ENCODE results near the gene TESK2.

Gene TESK2

DNA sequence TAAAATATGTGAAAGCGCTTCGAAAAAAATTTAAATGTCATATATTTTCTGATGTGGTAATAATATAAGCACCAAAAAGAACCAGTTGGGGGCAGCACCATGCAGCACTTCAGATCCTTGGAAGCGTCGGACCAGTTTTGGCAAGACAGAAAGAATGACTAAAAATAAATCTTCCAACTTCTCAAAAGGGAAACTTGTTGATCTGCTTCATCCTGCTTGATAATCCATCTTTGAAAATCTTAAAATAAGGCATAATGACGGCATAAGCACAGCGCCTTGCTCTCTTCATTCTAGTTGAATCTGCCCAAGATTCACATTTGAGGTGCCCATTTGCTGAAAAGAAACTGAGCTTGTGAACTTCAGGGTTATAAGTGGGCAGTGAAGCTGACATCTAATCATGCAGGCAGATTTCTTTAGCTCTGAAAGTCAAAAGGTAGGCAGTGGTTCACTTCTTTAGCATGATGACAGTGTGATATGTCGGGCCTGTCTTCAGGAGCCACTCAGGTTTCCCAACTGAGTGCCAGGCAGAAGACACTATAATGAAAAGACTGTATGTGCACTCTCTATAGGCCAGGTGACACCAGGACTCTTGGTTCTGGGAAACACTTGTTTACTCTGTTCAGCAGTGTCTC lies 131.0 kb downstream of the TESK2 start:
- Histone ChIP-seq H3K36me3 (ENCODE audit: control insufficient read depth, insufficient read depth, low read length, severe bottlenecking) (no peaks in the 10 kb centered on the region), H3K9me3 (ENCODE audit: control insufficient read depth, low read length) (no peaks in the 10 kb centered on the region), H3K9ac (ENCODE audit: low read length) (peak overlapping the region; percentile 56), H3K27me3 (replicated peaks; ENCODE audit: control insufficient read depth, insufficient read depth, low read length) (no peaks in the 10 kb centered on the region), H3K4me3 (ENCODE audit: low read length) (no peak overlapping the region), H3K4me1 (ENCODE audit: control insufficient read depth, insufficient read depth, low read length) (peaks cover 16% of the 10 kb centered on the region)
- peak; percentile 92 for DNase-seq (ENCODE audit: low read depth)

DNA sequence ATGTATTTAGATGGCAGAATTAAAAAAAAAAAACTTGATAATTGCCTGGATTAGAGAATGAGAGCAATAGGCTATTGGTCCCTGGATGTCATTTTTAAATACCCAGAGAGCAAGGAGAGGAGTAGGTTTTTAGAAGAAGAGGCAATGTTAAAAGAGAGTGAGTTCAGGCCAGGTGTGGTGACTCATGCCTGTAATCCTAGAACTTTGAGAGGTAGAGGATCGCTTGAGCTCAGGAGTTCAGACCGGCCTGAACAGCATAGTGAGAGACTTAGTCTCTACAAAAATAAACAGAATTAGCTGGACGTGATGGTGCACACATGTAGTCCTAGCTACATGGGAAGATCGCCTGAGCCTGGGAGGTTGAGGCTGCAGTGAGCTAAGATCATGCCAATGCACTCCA lies 134.8 kb downstream of the TESK2 start:
- Histone ChIP-seq H3K27me3 (replicated peaks; ENCODE audit: control insufficient read depth, insufficient read depth, low read length) (no peaks in the 10 kb centered on the region), H3K4me1 (ENCODE audit: control insufficient read depth, insufficient read depth, low read length) (peaks cover 13% of the 10 kb centered on the region), H3K9ac (ENCODE audit: low read length) (no peak overlapping the region), H3K9me3 (ENCODE audit: control insufficient read depth, low read length) (no peaks in the 10 kb centered on the region), H3K36me3 (ENCODE audit: control insufficient read depth, insufficient read depth, low read length, severe bottlenecking) (no peaks in the 10 kb centered on the region), H3K4me3 (ENCODE audit: low read length) (no peak overlapping the region)
- DNase-seq (ENCODE audit: low read depth), result no peak

DNA sequence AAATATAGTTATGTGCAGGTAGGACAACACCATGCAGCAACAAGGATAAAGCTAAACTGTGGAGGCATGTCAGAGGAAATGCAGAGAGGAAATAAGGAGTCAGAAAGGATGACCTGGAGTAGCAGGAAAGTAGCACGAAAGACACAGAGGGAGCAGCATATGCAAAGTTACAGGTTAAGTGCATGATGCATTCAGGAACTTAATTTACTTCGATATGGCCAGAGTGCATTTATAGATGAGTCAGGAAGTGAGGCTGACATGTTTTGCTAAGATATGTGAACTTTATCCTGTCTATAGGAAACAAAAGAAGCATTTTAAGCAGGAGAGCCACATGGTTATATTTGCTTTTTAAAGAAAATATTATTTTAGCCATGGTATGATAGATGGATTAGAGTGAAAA lies 135.3 kb downstream of the TESK2 start:
- H3K9ac ChIP-seq (ENCODE audit: low read length), result no peak overlapping the region
- no peaks in the 10 kb centered on the region for H3K9me3 ChIP-seq (ENCODE audit: control insufficient read depth, low read length)
- H3K36me3 ChIP-seq (ENCODE audit: control insufficient read depth, insufficient read depth, low read length, severe bottlenecking), result no peaks in the 10 kb centered on the region
- H3K4me1 ChIP-seq (ENCODE audit: control insufficient read depth, insufficient read depth, low read length), result peaks cover 9% of the 10 kb centered on the region
- DNase-seq (ENCODE audit: low read depth), result no peak
- H3K4me3 ChIP-seq (ENCODE audit: low read length), result no peak overlapping the region
- H3K27me3 ChIP-seq (replicated peaks; ENCODE audit: control insufficient read depth, insufficient read depth, low read length), result no peaks in the 10 kb centered on the region

DNA sequence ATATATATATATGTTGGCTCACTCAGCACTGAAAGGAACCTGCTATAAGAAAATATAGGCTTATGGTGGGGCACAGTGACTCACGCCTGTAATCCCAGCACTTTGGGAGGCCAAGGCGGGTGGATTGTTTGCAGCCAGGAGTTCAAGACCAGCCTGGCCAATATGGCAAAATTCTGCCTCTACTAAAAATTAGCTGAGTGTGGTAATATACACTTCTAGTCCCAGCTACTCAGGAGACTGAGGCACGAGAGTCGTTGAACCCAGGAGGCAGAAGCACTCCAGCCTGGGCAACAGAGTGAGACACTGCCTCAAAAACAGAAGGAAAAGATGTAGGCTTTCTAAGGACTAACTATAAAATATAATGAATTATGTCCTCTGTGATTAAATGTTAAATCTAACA lies 136.1 kb downstream of the TESK2 start:
- Histone ChIP-seq H3K4me3 (ENCODE audit: low read length) (no peak overlapping the region), H3K9me3 (ENCODE audit: control insufficient read depth, low read length) (no peaks in the 10 kb centered on the region), H3K4me1 (ENCODE audit: control insufficient read depth, insufficient read depth, low read length) (peaks cover under 1% of the 10 kb centered on the region), H3K27me3 (replicated peaks; ENCODE audit: control insufficient read depth, insufficient read depth, low read length) (no peaks in the 10 kb centered on the region), H3K9ac (ENCODE audit: low read length) (no peak overlapping the region), H3K36me3 (ENCODE audit: control insufficient read depth, insufficient read depth, low read length, severe bottlenecking) (no peaks in the 10 kb centered on the region)
- DNase-seq (ENCODE audit: low read depth), result no peak

DNA sequence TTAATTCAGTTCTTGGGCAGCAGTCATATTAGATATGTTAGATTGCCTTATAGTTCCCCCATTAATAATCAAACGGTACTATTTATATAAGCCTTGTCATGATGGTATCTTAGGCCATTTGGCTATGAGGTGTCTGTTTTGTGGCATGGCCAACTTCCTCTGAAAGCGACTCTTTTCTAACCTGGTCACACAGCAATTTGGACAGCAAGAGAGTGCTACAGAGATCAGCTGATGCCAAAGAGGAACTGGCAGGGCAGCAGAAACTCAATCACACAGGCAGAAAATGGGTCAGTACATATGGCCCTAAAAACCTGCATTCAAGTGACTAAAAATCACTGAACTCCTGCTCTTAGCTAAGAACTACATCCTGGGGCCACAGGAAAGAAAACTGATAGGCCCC lies 137.3 kb downstream of the TESK2 start:
- DNase-seq (ENCODE audit: low read depth), result no peak
- H3K9ac ChIP-seq (ENCODE audit: low read length), result no peak overlapping the region
- H3K9me3 ChIP-seq (ENCODE audit: control insufficient read depth, low read length), result no peaks in the 10 kb centered on the region
- H3K36me3 ChIP-seq (ENCODE audit: control insufficient read depth, insufficient read depth, low read length, severe bottlenecking), result no peaks in the 10 kb centered on the region
- no peaks in the 10 kb centered on the region for H3K27me3 ChIP-seq (replicated peaks; ENCODE audit: control insufficient read depth, insufficient read depth, low read length)
- H3K4me1 ChIP-seq (ENCODE audit: control insufficient read depth, insufficient read depth, low read length), result peaks cover 6% of the 10 kb centered on the region
- H3K4me3 ChIP-seq (ENCODE audit: low read length), result no peak overlapping the region

DNA sequence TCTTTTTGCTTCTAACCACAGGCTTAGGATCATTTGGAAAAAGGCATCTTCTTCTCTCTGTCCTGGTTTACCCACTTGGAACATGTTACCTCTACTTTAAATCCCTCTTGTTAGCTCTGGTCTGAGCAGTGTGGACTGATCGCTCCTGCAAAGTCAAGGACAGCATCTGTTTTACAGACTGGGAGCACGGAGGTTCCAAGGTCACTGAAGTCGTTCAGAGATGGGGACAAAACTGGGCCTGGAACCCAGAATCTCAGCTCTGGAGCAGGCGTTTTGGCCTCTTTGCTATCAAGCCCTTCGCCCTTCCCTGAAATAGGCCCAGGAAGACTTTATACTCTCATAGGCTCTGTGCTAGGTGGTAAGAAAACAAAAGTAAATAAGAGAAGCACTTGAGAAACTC lies 139.5 kb downstream of the TESK2 start:
- H3K9ac ChIP-seq (ENCODE audit: low read length), result no peak overlapping the region
- no peak overlapping the region for H3K4me3 ChIP-seq (ENCODE audit: low read length)
- no peaks in the 10 kb centered on the region for H3K9me3 ChIP-seq (ENCODE audit: control insufficient read depth, low read length)
- H3K36me3 ChIP-seq (ENCODE audit: control insufficient read depth, insufficient read depth, low read length, severe bottlenecking), result no peaks in the 10 kb centered on the region
- H3K27me3 ChIP-seq (replicated peaks; ENCODE audit: control insufficient read depth, insufficient read depth, low read length), result no peaks in the 10 kb centered on the region
- no peak for DNase-seq (ENCODE audit: low read depth)
- H3K4me1 ChIP-seq (ENCODE audit: control insufficient read depth, insufficient read depth, low read length), result peaks cover 14% of the 10 kb centered on the region

DNA sequence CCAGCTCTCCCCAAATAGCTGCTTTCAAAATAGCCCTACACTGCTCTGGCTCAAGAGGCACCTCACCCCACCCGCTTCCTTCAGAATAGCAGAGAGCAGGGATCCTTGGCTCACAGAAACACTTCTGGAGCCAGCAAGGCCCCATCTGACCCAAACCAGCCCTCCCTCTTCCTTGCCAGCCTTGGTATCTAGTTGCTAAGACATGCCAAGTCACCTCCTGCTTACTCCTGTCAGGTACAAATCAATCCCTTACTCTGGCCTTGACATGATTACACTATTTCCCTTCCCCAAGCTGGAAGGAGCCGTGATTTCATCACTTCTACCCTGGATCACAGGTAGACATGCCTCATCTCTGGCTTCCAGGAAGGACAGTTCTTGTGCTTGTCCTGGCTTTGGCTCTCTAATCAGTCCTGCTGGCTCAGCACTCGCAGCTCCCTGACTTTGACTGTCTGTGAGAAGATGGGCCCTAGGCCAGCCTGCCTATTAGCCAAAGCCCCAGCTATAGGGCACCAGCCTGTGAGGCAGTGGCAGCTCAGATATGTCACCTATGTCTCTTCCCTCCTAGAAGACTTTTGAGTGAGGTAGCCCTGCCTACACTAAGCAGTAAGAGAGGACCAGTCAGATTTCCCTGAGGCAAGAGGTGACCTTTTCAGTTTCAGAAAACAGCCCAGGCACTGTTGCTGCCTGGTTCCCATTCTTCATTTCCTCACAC lies 141.8 kb downstream of the TESK2 start:
- Histone ChIP-seq H3K4me1 (ENCODE audit: control insufficient read depth, insufficient read depth, low read length) (peaks cover 14% of the 10 kb centered on the region), H3K4me3 (ENCODE audit: low read length) (no peak overlapping the region), H3K27me3 (replicated peaks; ENCODE audit: control insufficient read depth, insufficient read depth, low read length) (no peaks in the 10 kb centered on the region), H3K36me3 (ENCODE audit: control insufficient read depth, insufficient read depth, low read length, severe bottlenecking) (peaks cover 16% of the 10 kb centered on the region), H3K9ac (ENCODE audit: low read length) (no peak overlapping the region), H3K9me3 (ENCODE audit: control insufficient read depth, low read length) (no peaks in the 10 kb centered on the region)
- peak; percentile 41 for DNase-seq (ENCODE audit: low read depth)

DNA sequence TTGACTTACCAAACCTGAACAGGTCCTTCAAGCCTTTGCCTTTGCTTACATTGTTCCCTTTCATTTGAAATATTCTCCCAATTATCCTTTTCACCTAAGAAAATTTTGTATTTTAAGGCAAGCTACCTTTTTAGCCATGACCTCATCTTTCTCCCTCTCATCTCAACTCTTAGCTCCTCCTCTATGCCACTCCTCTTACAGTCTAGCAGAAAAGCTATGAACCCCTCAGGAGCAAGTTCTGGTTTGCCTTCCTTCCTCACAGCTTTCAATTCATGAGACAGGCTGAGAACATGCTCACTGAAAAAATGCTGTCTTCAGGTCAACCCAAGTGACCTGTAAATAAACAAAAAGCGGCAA lies 142.4 kb downstream of the TESK2 start:
- Histone ChIP-seq H3K36me3 (ENCODE audit: control insufficient read depth, insufficient read depth, low read length, severe bottlenecking) (peaks cover 22% of the 10 kb centered on the region), H3K4me1 (ENCODE audit: control insufficient read depth, insufficient read depth, low read length) (peaks cover 14% of the 10 kb centered on the region), H3K9ac (ENCODE audit: low read length) (no peak overlapping the region), H3K4me3 (ENCODE audit: low read length) (no peak overlapping the region), H3K9me3 (ENCODE audit: control insufficient read depth, low read length) (no peaks in the 10 kb centered on the region), H3K27me3 (replicated peaks; ENCODE audit: control insufficient read depth, insufficient read depth, low read length) (no peaks in the 10 kb centered on the region)
- no peak for DNase-seq (ENCODE audit: low read depth)

DNA sequence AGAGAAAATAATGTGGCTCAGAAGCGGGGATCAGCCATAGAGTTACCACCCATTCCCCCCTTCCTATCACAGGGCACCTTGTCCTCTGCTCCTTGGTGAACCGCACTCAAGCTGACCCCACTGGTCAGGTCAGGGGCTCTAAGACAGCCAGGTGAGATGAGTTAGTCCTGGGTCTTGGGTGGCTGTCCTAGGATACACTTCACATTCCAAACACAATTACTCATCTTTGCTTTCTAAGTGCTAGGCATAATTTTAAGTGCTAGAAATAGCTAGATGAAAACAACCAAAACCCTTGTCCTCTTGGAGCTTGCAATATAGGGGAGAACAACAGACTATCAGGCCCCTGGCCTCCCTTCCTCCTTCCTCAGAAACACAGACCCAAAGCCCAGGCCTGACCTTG lies 142.9 kb downstream of the TESK2 start:
- Histone ChIP-seq H3K9me3 (ENCODE audit: control insufficient read depth, low read length) (no peaks in the 10 kb centered on the region), H3K4me1 (ENCODE audit: control insufficient read depth, insufficient read depth, low read length) (peaks cover 14% of the 10 kb centered on the region), H3K36me3 (ENCODE audit: control insufficient read depth, insufficient read depth, low read length, severe bottlenecking) (peaks cover 27% of the 10 kb centered on the region), H3K4me3 (ENCODE audit: low read length) (no peak overlapping the region), H3K27me3 (replicated peaks; ENCODE audit: control insufficient read depth, insufficient read depth, low read length) (no peaks in the 10 kb centered on the region), H3K9ac (ENCODE audit: low read length) (no peak overlapping the region)
- peak; percentile 36 for DNase-seq (ENCODE audit: low read depth)

DNA sequence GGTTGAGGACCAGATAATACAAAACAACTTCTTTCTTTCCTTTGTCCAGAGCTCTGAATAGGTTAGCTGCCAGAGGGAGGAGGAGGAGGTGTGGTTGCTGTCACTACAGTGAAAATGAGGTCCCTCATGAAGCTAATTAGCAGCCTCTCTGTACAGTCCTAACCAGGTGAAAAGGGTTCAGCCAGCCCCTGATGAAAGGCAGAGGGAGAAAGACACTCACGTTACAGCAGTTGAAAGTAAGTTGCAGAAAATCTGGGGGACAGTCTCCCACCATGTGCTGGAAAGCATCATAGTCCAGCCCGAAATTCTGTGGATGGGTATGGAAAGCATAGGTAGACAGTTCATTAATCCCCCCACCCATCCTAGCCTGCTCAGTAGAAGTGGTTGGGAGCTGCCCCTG lies 144.5 kb downstream of the TESK2 start:
- no peak for DNase-seq (ENCODE audit: low read depth)
- Histone ChIP-seq H3K27me3 (replicated peaks; ENCODE audit: control insufficient read depth, insufficient read depth, low read length) (no peaks in the 10 kb centered on the region), H3K36me3 (ENCODE audit: control insufficient read depth, insufficient read depth, low read length, severe bottlenecking) (peaks cover 42% of the 10 kb centered on the region), H3K9ac (ENCODE audit: low read length) (no peak overlapping the region), H3K4me1 (ENCODE audit: control insufficient read depth, insufficient read depth, low read length) (peaks cover 14% of the 10 kb centered on the region), H3K9me3 (ENCODE audit: control insufficient read depth, low read length) (no peaks in the 10 kb centered on the region), H3K4me3 (ENCODE audit: low read length) (no peak overlapping the region)

DNA sequence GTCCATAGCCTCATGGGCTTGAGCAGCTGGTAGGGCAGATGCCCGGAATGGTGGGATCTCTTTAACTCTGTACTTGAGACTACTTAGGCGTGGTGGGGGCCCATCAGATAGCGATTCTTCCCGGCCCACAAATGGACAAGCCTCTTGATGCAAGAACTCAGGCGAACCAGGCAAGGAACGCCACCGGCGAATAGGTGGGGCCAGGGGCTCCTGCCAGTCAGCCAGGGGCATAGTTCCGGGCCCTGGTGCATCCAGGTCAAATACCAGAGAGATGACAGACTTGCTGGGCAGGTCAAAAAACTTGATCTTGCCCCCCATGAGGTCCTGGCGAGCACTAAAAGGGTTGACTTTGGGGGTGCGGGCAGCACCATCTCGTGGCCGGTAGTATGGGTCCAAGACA lies 145.9 kb downstream of the TESK2 start:
- Histone ChIP-seq H3K27me3 (replicated peaks; ENCODE audit: control insufficient read depth, insufficient read depth, low read length) (no peaks in the 10 kb centered on the region), H3K4me3 (ENCODE audit: low read length) (no peak overlapping the region), H3K9ac (ENCODE audit: low read length) (no peak overlapping the region), H3K4me1 (ENCODE audit: control insufficient read depth, insufficient read depth, low read length) (peaks cover 22% of the 10 kb centered on the region), H3K36me3 (ENCODE audit: control insufficient read depth, insufficient read depth, low read length, severe bottlenecking) (peaks cover 42% of the 10 kb centered on the region), H3K9me3 (ENCODE audit: control insufficient read depth, low read length) (no peaks in the 10 kb centered on the region)
- DNase-seq (ENCODE audit: low read depth), result no peak

DNA sequence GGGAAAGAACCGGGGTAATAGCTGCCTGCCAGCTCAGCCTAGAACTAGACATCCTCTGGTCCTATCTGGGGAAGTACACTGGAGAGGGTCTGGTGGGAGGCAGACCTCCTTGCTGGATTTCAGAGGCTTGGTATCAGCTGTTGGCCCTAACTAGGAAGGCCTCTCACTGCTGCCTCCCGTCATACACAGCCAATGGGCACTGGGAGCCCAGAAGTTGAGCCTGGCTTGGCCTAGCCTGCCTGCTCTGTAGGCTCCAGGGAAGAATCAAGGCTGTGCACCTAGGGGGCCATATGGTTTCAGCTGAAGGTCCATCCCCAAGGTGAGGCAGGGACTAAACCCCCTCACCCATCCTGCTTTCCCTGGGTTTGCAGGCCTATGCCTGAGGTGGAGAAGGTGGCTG lies 146.5 kb downstream of the TESK2 start:
- H3K4me1 ChIP-seq (ENCODE audit: control insufficient read depth, insufficient read depth, low read length), result peaks cover 22% of the 10 kb centered on the region
- no peak overlapping the region for H3K4me3 ChIP-seq (ENCODE audit: low read length)
- H3K27me3 ChIP-seq (replicated peaks; ENCODE audit: control insufficient read depth, insufficient read depth, low read length), result no peaks in the 10 kb centered on the region
- peaks cover 42% of the 10 kb centered on the region for H3K36me3 ChIP-seq (ENCODE audit: control insufficient read depth, insufficient read depth, low read length, severe bottlenecking)
- H3K9me3 ChIP-seq (ENCODE audit: control insufficient read depth, low read length), result no peaks in the 10 kb centered on the region
- no peak for DNase-seq (ENCODE audit: low read depth)
- H3K9ac ChIP-seq (ENCODE audit: low read length), result no peak overlapping the region
